Muscle of leg (tissue), 11 donors: ENCODE data around the gene CCDC74A. TPM values are rescaled to one million over a fixed set of nuclear protein-coding genes. Genes with fewer than 3 reads are reported as not detected.
"Not testable (repeated sequence)": the region's sequence is repeated elsewhere in the genome, so short reads cannot be mapped to it uniquely, and the experiment has no call there.

Source experiments
- DNase-seq: peaks from one replicate; pipeline ENCODE4 v3.0.0; 2013
- H3K27ac ChIP-seq: one replicate; pipeline ENCODE4 v1.5.1; 2013; ENCODE audit warnings: mild to moderate bottlenecking, low read length, control low read depth
- H3K27me3 ChIP-seq: one replicate; pipeline ENCODE4 v1.6.1; 2013; ENCODE audit warnings: low read length; ENCODE audit not compliant: control insufficient read depth, insufficient read depth
- H3K36me3 ChIP-seq: one replicate; pipeline ENCODE4 v1.6.1; 2013; ENCODE audit warnings: low read length; ENCODE audit not compliant: control insufficient read depth, insufficient read depth
- H3K4me1 ChIP-seq: one replicate; pipeline ENCODE4 v1.6.1; 2013; ENCODE audit warnings: low read length; ENCODE audit not compliant: control insufficient read depth, insufficient read depth
- H3K4me3 ChIP-seq: one replicate; pipeline ENCODE4 v1.5.1; 2013; ENCODE audit warnings: low read length, control low read depth
- H3K9me3 ChIP-seq: replicated peaks from 2 replicates; pipeline ENCODE4 v1.6.1; 2013; ENCODE audit warnings: low read depth, low read length; ENCODE audit not compliant: control insufficient read depth
- WGBS: methylation state at CpG from one replicate; pipeline ENCODE4 v1.1.5; 2013; ENCODE audit warnings: missing lambda C conversion rate; ENCODE audit not compliant: insufficient coverage; 5-methylcytosine and 5-hydroxymethylcytosine counted together
- polyA plus RNA-seq, 8 donors: library from polyadenylated mRNA; unstranded; fragments of 120-200 nt; gene quantifications; one replicate each; pipeline versions ENCODE4 v1.2.1 to v1.2.3, GENCODE V29; 2013; ENCODE audit warnings: inconsistent platforms in 1 of 8, low replicate concordance in 1 of 8; ENCODE audit not compliant: insufficient read length in 8 of 8, insufficient read depth in 1 of 8
- total RNA-seq: library from RNA; stranded (reverse); fragments of 120-200 nt; gene quantifications from one replicate; pipeline ENCODE4 v1.2.4, GENCODE V29; 2013

CCDC74A gene
- total and polyA plus RNA-seq, 9 donors: 1.0 to 4.0 (median 2.5) TPM

DNA sequence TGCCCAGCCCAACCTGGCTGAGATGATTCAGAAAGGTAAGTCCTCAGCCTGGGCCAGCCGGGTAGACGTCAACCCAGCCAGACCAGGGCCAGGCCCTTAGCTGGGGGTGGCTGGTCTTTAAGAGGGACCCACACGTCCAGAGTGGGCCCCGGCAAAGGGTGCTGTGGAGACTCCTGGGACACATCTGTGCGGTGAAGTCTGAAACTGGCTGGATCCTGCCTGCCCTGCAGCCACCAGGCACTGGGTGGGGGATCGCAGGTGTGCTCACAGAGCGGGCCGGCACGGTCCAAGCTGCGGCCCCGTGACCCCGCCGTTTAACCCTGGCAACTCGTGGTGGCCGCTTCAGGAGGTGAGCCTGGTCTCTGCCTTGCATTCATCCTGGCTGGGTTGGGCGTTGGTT lies 9.8 kb upstream of the CCDC74A start:
- WGBS: 87% methylated on average over 13 of the region's 16 CpGs
- peaks cover 35% of the 10 kb centered on the region for H3K36me3 ChIP-seq

DNA sequence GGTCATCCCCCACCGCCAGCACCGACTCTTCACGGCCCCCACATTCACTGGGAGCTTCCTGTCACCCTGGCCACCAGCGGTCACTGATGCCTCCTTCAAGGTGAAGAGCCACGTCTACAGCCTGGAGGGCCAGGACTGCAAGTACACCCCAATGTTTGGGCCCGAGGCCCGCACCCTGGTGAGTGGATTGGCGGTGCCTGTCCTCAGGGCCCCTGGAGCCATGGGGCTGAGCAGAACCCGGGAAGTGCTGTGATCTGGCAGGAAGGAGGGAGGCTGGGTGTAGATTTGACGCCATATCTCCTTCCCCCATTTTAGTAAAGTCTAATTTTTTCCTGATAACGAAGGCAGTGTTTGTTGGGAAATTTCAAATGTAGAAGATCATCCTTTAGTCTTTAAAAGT lies 9.2 kb upstream of the CCDC74A start:
- H3K36me3 ChIP-seq: peaks cover 31% of the 10 kb centered on the region
- not testable (repeated sequence) for H3K27me3 ChIP-seq, H3K4me3 ChIP-seq, H3K4me1 ChIP-seq, H3K9me3 ChIP-seq, H3K27ac ChIP-seq, DNase-seq
- whole genome bisulfite sequencing: no CpG with 5 or more reads among the region's 11 CpGs

More for the DNA sequence above, 9.8 kb upstream of the CCDC74A start:
- H3K27me3 ChIP-seq, DNase-seq, H3K4me1 ChIP-seq, H3K4me3 ChIP-seq, H3K9me3 ChIP-seq, H3K27ac ChIP-seq: not testable (repeated sequence)

DNA sequence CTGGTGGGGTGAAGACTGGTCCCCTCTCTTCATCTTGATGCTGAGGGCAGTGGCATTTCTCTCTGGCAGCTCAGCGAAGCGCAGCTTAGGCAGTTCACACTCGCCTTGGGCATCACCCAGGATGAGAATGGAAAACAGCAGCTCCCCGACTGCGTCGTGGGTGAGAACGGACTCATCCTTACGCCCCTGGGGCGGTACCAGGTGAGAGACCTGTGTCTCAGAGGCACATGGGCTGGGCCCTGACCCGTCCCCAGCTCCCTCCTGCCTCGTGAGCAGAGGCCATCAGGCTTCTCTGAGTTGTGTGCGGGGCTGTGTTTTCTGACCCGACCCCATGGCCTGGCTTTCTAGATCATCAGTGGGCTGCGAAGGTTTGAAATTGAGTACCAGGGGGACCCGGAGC lies 8.2 kb upstream of the CCDC74A start:
- no peak for DNase-seq
- no peaks in the 10 kb centered on the region for H3K4me1 ChIP-seq
- 89% methylated on average over 15 of the region's 15 CpGs for WGBS
- H3K9me3 ChIP-seq: no peaks in the 10 kb centered on the region
- no peak overlapping the region for H3K4me3 ChIP-seq
- no peaks in the 10 kb centered on the region for H3K27me3 ChIP-seq
- peaks cover 31% of the 10 kb centered on the region for H3K36me3 ChIP-seq
- H3K27ac ChIP-seq: no peak overlapping the region

DNA sequence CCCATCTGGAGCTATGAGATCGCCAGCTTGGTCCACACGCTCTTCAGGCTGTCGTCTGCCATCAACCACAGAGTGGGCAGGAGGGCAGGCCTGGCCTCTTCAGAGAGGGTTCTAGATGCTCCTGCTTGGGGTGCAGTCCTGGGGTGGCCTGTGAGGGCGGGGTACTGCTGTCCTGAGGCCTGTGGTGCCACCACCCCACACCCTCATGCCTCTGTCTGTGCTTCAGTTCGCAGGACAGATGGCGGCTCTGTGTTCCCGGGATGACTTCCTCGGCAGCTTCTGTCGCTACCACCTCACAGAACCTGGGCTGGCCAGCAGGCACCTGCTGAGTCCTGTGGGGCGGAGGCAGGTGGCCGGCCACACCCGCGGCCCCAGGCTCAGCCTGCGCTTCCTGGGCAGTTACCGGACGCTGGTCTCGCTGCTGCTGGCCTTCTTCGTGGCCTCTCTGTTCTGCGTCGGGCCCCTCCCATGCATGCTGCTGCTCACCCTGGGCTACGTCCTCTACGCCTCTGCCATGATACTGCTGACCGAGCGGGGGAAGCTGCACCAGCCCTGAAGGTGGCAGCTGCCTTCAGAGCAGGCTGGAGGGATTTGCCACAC lies 7.7 kb upstream of the CCDC74A start:
- not testable (repeated sequence) for DNase-seq, H3K27me3 ChIP-seq, H3K9me3 ChIP-seq, H3K4me3 ChIP-seq, H3K27ac ChIP-seq, H3K4me1 ChIP-seq
- 83% methylated on average over 7 of the region's 24 CpGs for WGBS
- H3K36me3 ChIP-seq: peaks cover 31% of the 10 kb centered on the region

DNA sequence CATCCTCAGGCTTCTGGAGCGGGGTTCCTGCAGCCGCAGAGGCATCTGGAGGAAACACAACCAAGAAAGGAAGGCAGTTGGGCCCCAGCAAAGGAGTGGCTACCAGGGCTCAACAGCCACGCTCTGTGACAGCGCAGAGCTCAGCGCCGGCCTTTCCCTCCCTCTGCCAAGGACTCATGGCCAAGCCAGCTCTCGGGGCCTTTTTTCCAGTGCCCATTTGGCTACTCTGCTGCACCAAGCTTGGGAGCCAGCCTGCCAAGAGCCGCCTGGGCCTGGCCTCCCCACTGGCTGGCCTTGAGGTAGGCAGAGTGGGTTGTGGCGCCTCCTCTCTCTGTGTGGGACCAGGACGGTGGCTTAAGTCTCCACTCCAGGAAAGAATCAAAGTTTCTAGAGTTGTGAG lies 7.2 kb upstream of the CCDC74A start:
- Histone ChIP-seq H3K27me3 (no peaks in the 10 kb centered on the region), H3K4me1 (no peaks in the 10 kb centered on the region), H3K27ac (no peak overlapping the region), H3K36me3 (peaks cover 31% of the 10 kb centered on the region), H3K9me3 (no peaks in the 10 kb centered on the region), H3K4me3 (no peak overlapping the region)
- no peak for DNase-seq
- 97% methylated on average over 6 of the region's 10 CpGs for WGBS

- not testable (repeated sequence) for H3K4me1 ChIP-seq, H3K9me3 ChIP-seq, DNase-seq, H3K27ac ChIP-seq, H3K4me3 ChIP-seq, H3K27me3 ChIP-seq
- WGBS: 70% methylated on average over 3 of the region's 6 CpGs
- H3K36me3 ChIP-seq: peaks cover 31% of the 10 kb centered on the region
These were observed 6.2 kb upstream of the CCDC74A start for GRCh38 chr2:131521524-131521923.

GRCh38 chr2:131521961-131522781 lies 5.5 kb upstream of the CCDC74A start:
- H3K4me1 ChIP-seq: no peaks in the 10 kb centered on the region
- H3K27me3 ChIP-seq: peaks cover under 1% of the 10 kb centered on the region
- 83% methylated on average over 13 of the region's 20 CpGs for WGBS
- H3K4me3 ChIP-seq: no peak overlapping the region
- H3K36me3 ChIP-seq: peaks cover 26% of the 10 kb centered on the region
- no peak overlapping the region for H3K27ac ChIP-seq
- no peaks in the 10 kb centered on the region for H3K9me3 ChIP-seq
- DNase-seq: no peak

- DNase-seq, H3K9me3 ChIP-seq, H3K4me1 ChIP-seq, H3K27ac ChIP-seq, H3K36me3 ChIP-seq, H3K27me3 ChIP-seq, H3K4me3 ChIP-seq: not testable (repeated sequence)
- no CpG with 5 or more reads among the region's 2 CpGs for WGBS
These were observed 2.4 kb upstream of the CCDC74A start for GRCh38 chr2:131525256-131525655.

- 50% methylated on average over 18 of the region's 26 CpGs for WGBS
These were observed 1.5 kb downstream of the CCDC74A start for GRCh38 chr2:131528981-131529863.

GRCh38 chr2:131529864-131530445 lies 2.3 kb downstream of the CCDC74A start:
- not testable (repeated sequence) for DNase-seq, H3K4me1 ChIP-seq, H3K36me3 ChIP-seq, H3K27ac ChIP-seq, H3K27me3 ChIP-seq, H3K9me3 ChIP-seq, H3K4me3 ChIP-seq
- WGBS: no CpG with 5 or more reads among the region's 5 CpGs

More at GRCh38 chr2:131528981-131529863, 1.5 kb downstream of the CCDC74A start:
- not testable (repeated sequence) for H3K27me3 ChIP-seq, H3K4me1 ChIP-seq, H3K4me3 ChIP-seq, H3K27ac ChIP-seq, H3K9me3 ChIP-seq, DNase-seq, H3K36me3 ChIP-seq
